ENCODE measurements around the gene FAM83F. TPM values are rescaled to one million over a fixed set of nuclear protein-coding genes. Genes with fewer than 3 reads are reported as not detected.

Gene FAM83F
- total RNA-seq, 1 experiment from 2014 or later, result 8.1 TPM

- Histone ChIP-seq H4K20me1 (ENCODE audit: insufficient read depth) (no peaks in the 10 kb centered on the region), H3K27ac (no peak overlapping the region), H3K27me3 (ENCODE audit: insufficient read depth, low read depth) (no peaks in the 10 kb centered on the region; the same call in 1 of the 2 replicates), H3K9me2 (ENCODE audit: insufficient read depth) (no peaks in the 10 kb centered on the region), H3K4me3 (no peak overlapping the region), H3K9me3 (ENCODE audit: insufficient read depth, low read depth) (no peaks in the 10 kb centered on the region), H3K4me1 (replicated peaks; ENCODE audit: insufficient read depth) (0 out of 2 replicates have a peak, but pooled peaks cover 3% of the 10 kb centered on the region), H2AFZ (no peak overlapping the region), H3K79me2 (ENCODE audit: low read depth) (no peaks in the 10 kb centered on the region), H3K4me2 (no peak overlapping the region), H3F3A (ENCODE audit: insufficient read depth, low read depth) (no peaks in the 10 kb centered on the region), H3K36me3 (ENCODE audit: low read depth) (no peaks in the 10 kb centered on the region)
- POLR2A ChIA-PET (ENCODE audit: unreplicated experiment), result no interaction called here
- intact Hi-C loops (cut with micrococcal nuclease; ENCODE audit: unreplicated experiment), result loop anchor here (5.0 kb wide), 1 partner anchor 1163 kb away; the partner anchor contains the start of gene CBX6
- CTCF ChIA-PET, result no interaction called here
- no peak for TF ChIP-seq EZH2 (IDR thresholded peaks at IDR 0.05; ENCODE audit: low read depth)
- TF ChIP-seq, protein P1, sequence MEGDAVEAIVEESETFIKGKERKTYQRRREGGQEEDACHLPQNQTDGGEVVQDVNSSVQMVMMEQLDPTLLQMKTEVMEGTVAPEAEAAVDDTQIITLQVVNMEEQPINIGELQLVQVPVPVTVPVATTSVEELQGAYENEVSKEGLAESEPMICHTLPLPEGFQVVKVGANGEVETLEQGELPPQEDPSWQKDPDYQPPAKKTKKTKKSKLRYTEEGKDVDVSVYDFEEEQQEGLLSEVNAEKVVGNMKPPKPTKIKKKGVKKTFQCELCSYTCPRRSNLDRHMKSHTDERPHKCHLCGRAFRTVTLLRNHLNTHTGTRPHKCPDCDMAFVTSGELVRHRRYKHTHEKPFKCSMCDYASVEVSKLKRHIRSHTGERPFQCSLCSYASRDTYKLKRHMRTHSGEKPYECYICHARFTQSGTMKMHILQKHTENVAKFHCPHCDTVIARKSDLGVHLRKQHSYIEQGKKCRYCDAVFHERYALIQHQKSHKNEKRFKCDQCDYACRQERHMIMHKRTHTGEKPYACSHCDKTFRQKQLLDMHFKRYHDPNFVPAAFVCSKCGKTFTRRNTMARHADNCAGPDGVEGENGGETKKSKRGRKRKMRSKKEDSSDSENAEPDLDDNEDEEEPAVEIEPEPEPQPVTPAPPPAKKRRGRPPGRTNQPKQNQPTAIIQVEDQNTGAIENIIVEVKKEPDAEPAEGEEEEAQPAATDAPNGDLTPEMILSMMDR (conservative IDR thresholded peaks at IDR 0.05), result no peak
- no TSS peak for BruUV-seq (replicated peaks)
- DNase-seq, result no peak
These were observed 40.6 kb downstream of the FAM83F start for GRCh38 chr22:40035351-40035750.

DNA sequence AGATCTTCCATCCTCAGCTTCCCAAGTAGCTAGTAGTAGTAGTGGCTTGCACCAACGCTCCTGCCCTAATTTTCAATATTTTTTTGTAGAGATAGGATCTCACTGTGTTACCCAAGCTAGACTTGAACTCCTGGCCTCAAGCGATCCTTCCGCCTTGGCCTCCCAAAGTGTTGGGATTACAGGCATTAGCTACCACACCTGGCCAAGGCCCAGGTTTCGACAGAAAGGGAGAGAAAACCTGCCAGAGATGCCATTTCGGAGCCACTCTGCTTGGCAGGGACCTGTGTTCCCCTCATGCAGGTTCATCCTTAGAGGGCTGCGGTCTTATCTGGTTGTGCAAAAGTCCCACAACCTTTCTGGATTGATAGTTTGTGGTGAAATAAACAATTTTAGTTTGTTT is 41.4 kb downstream of the FAM83F start:
- H3K9me2 ChIP-seq (ENCODE audit: insufficient read depth), result no peaks in the 10 kb centered on the region
- H3K4me2 ChIP-seq, result no peak overlapping the region
- no peak overlapping the region for H2AFZ ChIP-seq
- H3K27me3 ChIP-seq (ENCODE audit: insufficient read depth, low read depth), result no peaks in the 10 kb centered on the region; the same call in 1 of the 2 replicates
- TF ChIP-seq, protein P1 (conservative IDR thresholded peaks at IDR 0.05), result no peak
- no peak for TF ChIP-seq EZH2 (IDR thresholded peaks at IDR 0.05; ENCODE audit: low read depth)
- DNase-seq, result no peak
- no TSS peak for BruUV-seq (replicated peaks)
- H3K79me2 ChIP-seq (ENCODE audit: low read depth), result no peaks in the 10 kb centered on the region
- H4K20me1 ChIP-seq (ENCODE audit: insufficient read depth), result no peaks in the 10 kb centered on the region
- POLR2A ChIA-PET (ENCODE audit: unreplicated experiment), result interaction anchor here (0.6 to 1.0 kb wide), 3 partner anchors 717 to 843 kb away, joined by 3 to 14 read pairs (median 3); no protein-coding TSS in a partner anchor
- no peaks in the 10 kb centered on the region for H3K9me3 ChIP-seq (ENCODE audit: insufficient read depth, low read depth)
- H3F3A ChIP-seq (ENCODE audit: insufficient read depth, low read depth), result no peaks in the 10 kb centered on the region; the same call in 1 of the 2 replicates
- intact Hi-C loops (cut with micrococcal nuclease; ENCODE audit: unreplicated experiment), result loop anchor here (1.0 to 5.0 kb wide), 3 partner anchors 504 to 1164 kb away; partner anchors contain the start of genes CBX6 and RPS19BP1
- H3K27ac ChIP-seq, result no peak overlapping the region
- CTCF ChIA-PET, result interaction anchor here (0.5 to 1.8 kb wide), 4 partner anchors 502 to 636 kb away, joined by 3 to 11 read pairs (median 4); partner anchors contain the start of gene TAB1
- peaks cover 10% of the 10 kb centered on the region for H3K4me1 ChIP-seq (replicated peaks; ENCODE audit: insufficient read depth)
- no peak overlapping the region for H3K4me3 ChIP-seq
- H3K36me3 ChIP-seq (ENCODE audit: low read depth), result no peaks in the 10 kb centered on the region

DNA sequence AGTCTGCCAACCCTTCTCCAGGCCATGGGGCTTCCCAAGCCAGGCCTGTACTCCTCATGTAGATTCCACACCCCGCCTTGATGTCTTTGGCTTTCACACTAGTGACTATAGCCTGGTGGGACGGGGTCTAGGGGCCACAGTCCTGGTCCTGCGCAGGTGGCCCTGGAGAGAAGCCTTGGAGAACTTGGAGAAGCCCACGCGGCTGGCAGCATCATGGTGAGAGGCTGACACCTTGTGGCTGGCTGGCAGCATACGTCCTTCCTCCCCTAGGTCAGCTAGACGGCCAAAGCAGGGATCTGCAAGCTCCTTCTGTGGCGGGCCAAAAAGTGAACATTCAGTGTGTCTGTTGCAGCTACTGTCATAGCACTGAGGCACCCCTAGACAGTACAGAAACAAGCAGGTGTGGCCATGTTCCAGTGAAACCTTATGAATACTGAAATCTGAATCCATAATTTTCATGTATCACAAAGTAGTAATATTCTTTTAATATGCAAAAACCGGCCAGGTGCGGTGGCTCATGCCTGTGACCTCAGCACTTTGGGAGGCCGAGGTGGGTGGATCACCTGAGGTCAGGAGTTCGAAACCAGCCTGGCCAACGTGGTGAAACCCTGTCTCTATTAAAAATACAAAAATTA is 42.0 kb downstream of the FAM83F start:
- Histone ChIP-seq H4K20me1 (ENCODE audit: insufficient read depth) (no peaks in the 10 kb centered on the region), H3K9me3 (ENCODE audit: insufficient read depth, low read depth) (no peaks in the 10 kb centered on the region), H3K36me3 (ENCODE audit: low read depth) (no peaks in the 10 kb centered on the region), H3K4me1 (replicated peaks; ENCODE audit: insufficient read depth) (peaks cover 14% of the 10 kb centered on the region), H3K27me3 (ENCODE audit: insufficient read depth, low read depth) (no peaks in the 10 kb centered on the region; the same call in 1 of the 2 replicates), H3K4me3 (no peak overlapping the region), H3K79me2 (ENCODE audit: low read depth) (no peaks in the 10 kb centered on the region), H3F3A (ENCODE audit: insufficient read depth, low read depth) (no peaks in the 10 kb centered on the region; the same call in 1 of the 2 replicates), H3K27ac (no peak overlapping the region), H3K9me2 (ENCODE audit: insufficient read depth) (no peaks in the 10 kb centered on the region), H3K4me2 (no peak overlapping the region), H2AFZ (no peak overlapping the region)
- no TSS peak for BruUV-seq (replicated peaks)
- TF ChIP-seq, protein P1 (conservative IDR thresholded peaks at IDR 0.05), result peak; percentile 94
- TF ChIP-seq EZH2 (IDR thresholded peaks at IDR 0.05; ENCODE audit: low read depth), result no peak
- peak; percentile 65 to 73 for DNase-seq
- ChIA-PET CTCF (interaction anchor here (0.5 to 1.8 kb wide), 7 partner anchors 116 to 637 kb away, joined by 3 to 11 read pairs (median 3); partner anchors contain the start of gene TAB1), POLR2A (ENCODE audit: unreplicated experiment) (interaction anchor here (0.6 to 1.0 kb wide), 4 partner anchors 27 to 864 kb away, joined by 3 to 6 read pairs (median 4); no protein-coding TSS in a partner anchor)
- intact Hi-C loops (cut with micrococcal nuclease; ENCODE audit: unreplicated experiment), result loop anchor here (1.0 to 5.0 kb wide), 3 partner anchors 504 to 1164 kb away; partner anchors contain the start of genes CBX6 and RPS19BP1
